ENCODE data around the gene TBX1. TPM values are rescaled to one million over a fixed set of nuclear protein-coding genes. Genes with fewer than 3 reads are reported as not detected.
A peak's percentile ranks its signal among the peaks of the same experiment; 100 is the strongest.
"Not testable (repeated sequence)": the region's sequence is repeated elsewhere in the genome, so short reads cannot be mapped to it uniquely, and the experiment has no call there.

The TBX1 gene
- total RNA-seq, 1 experiment from 2014 or later, result 11.9 TPM

DNA sequence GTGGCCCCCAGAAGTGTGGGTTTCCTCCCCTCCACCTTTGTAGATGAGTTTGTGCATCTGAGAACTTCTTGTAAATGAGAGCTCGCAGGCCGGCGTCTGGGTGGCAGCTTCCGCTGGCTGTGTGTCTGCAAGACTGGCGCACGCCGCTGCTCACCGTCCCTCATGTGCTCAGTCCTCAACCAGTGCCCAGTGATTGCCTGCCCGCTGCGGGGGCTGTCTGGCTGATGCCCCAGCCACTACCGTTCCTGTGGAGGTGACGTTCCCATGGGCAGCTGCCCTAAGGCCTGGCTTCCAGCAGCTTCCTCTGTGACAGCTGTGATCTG is 8.8 kb downstream of the TBX1 start:
- DNase-seq, result no peak
- Histone ChIP-seq H3K9me3 (replicated peaks) (no peaks in the 10 kb centered on the region), H3K27ac (no peak overlapping the region), H3K27me3 (no peaks in the 10 kb centered on the region), H3K36me3 (peaks cover 17% of the 10 kb centered on the region), H3K4me3 (no peak overlapping the region), H3K4me1 (no peaks in the 10 kb centered on the region)

- DNase-seq, result no peak
- Histone ChIP-seq H3K4me3 (no peak overlapping the region), H3K36me3 (peaks cover 4% of the 10 kb centered on the region; the same call in 1 of the 2 replicates), H3K9me3 (replicated peaks) (no peaks in the 10 kb centered on the region), H3K27me3 (no peaks in the 10 kb centered on the region), H3K27ac (no peak overlapping the region), H3K4me1 (no peaks in the 10 kb centered on the region)
Measured at GRCh38 chr22:19770349-19771220, 10.0 kb downstream of the TBX1 start.

DNA sequence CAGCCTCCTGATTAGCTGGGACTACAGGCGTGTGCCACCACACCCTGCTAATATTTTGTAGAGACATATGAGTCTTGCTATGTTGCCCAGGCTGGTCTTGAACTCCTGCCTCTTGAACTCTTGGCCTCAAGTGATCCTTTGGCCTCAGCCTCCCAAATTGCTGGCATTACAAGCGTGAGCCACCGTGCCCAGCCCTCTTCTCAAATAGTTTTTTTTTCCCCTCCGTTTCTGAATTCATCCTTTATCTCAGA is 11.8 kb downstream of the TBX1 start:
- DNase-seq, result no peak
- H3K27me3 ChIP-seq, result no peaks in the 10 kb centered on the region
- H3K27ac ChIP-seq, result no peak overlapping the region
- H3K9me3 ChIP-seq (replicated peaks), result no peaks in the 10 kb centered on the region
- H3K36me3 ChIP-seq, result peaks cover 2% of the 10 kb centered on the region; the same call in 1 of the 2 replicates
- no peaks in the 10 kb centered on the region for H3K4me1 ChIP-seq
- no peak overlapping the region for H3K4me3 ChIP-seq

- no peaks in the 10 kb centered on the region for H3K9me3 ChIP-seq (replicated peaks)
- DNase-seq, result no peak
- H3K27ac ChIP-seq, result no peak overlapping the region
- no peaks in the 10 kb centered on the region for H3K27me3 ChIP-seq
- no peak overlapping the region for H3K4me3 ChIP-seq
- H3K36me3 ChIP-seq, result no peaks in the 10 kb centered on the region; the same call in 1 of the 2 replicates
- H3K4me1 ChIP-seq, result no peaks in the 10 kb centered on the region
Measured at GRCh38 chr22:19772673-19773469, 12.3 kb downstream of the TBX1 start.

- Histone ChIP-seq H3K4me1 (no peaks in the 10 kb centered on the region; the same call in 1 of the 2 replicates), H3K9me3 (replicated peaks) (no peaks in the 10 kb centered on the region), H3K36me3 (no peaks in the 10 kb centered on the region; the same call in 1 of the 2 replicates), H3K4me3 (no peak overlapping the region), H3K27ac (no peak overlapping the region), H3K27me3 (no peaks in the 10 kb centered on the region)
- no peak for DNase-seq
Measured at GRCh38 chr22:19773470-19774040, 13.0 kb downstream of the TBX1 start.

GRCh38 chr22:19774628-19775027 is 14.1 kb downstream of the TBX1 start:
- no peaks in the 10 kb centered on the region for H3K9me3 ChIP-seq (replicated peaks)
- H3K4me1 ChIP-seq, result peaks cover 6% of the 10 kb centered on the region
- no peaks in the 10 kb centered on the region for H3K27me3 ChIP-seq
- H3K36me3 ChIP-seq, result no peaks in the 10 kb centered on the region
- no peak for DNase-seq
- no peak overlapping the region for H3K27ac ChIP-seq
- H3K4me3 ChIP-seq, result no peak overlapping the region

DNA sequence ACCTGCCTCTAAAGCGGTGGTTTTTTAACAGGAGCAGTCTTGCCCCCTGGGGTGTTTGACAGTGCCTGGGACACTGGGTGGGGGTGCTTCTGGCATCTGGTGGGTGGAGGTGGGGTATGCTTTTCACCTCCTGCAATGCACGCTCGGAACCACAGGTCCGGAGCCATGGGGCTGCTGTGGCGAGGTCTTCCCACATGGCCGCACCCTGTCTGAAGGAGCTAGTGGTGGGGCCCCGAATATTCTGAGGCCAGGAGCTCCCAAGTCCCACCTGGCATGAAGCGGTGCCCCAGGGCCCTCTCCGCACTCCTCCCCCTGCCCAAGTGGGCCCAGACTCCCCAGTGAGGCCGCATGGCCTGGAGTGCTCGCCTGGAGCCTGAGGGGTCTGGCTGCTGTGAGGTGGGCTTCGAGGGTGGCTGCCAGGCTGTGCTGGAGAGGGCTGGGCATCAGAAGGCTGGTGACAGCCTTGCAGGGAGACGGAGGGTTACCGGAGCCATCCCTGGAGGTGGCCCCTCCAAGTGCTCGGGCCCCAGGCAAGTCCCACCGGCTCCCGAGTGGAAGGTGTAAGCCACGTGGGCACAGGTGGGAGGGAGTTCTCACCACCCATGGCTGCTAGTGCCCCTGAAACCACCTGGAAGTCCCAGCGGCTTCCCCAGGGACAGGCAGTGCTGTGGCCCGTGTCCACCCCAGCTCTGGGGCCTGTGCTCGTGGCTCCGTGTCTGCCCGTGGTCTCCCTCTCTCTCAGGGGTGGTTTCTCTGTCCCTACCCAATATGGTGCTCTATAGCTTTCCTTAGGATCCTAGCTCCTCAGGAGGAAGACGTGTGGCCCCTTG is 15.1 kb downstream of the TBX1 start:
- Histone ChIP-seq H3K4me1 (peaks cover 7% of the 10 kb centered on the region), H3K27me3 (no peaks in the 10 kb centered on the region), H3K9me3 (replicated peaks) (no peaks in the 10 kb centered on the region), H3K27ac (no peak overlapping the region), H3K4me3 (no peak overlapping the region), H3K36me3 (no peaks in the 10 kb centered on the region)
- no peak for DNase-seq

- H3K4me3 ChIP-seq, result no peak overlapping the region
- no peaks in the 10 kb centered on the region for H3K9me3 ChIP-seq (replicated peaks)
- no peaks in the 10 kb centered on the region for H3K27me3 ChIP-seq
- H3K4me1 ChIP-seq, result peaks cover 7% of the 10 kb centered on the region
- no peak overlapping the region for H3K27ac ChIP-seq
- peak in 1 of 2 experiments; percentile 41 for DNase-seq
- no peaks in the 10 kb centered on the region for H3K36me3 ChIP-seq
Measured at GRCh38 chr22:19776433-19777031, 16.0 kb downstream of the TBX1 start.

DNA sequence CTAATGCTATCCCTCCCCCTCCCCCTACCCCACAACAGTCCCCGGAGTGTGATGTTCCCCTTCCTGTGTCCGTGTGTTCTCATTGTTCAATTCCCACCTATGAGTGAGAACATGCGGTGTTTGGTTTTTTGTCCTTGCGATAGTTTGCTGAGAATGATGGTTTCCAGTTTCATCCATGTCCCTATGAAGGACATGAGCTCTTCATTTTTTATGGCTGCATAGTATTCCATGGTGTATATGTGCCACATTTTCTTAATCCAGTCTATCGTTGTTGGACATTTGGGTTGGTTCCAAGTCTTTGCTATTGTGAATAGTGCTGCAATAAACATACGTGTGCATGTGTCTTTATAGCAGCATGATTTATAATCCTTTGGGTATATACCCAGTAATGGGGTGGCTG is 16.6 kb downstream of the TBX1 start:
- not testable (repeated sequence) for H3K9me3 ChIP-seq (replicated peaks); H3K27ac ChIP-seq; DNase-seq; H3K4me1 ChIP-seq; H3K36me3 ChIP-seq; H3K27me3 ChIP-seq; H3K4me3 ChIP-seq

GRCh38 chr22:19779011-19779421 is 18.4 kb downstream of the TBX1 start:
- Histone ChIP-seq H3K27ac (no peak overlapping the region), H3K9me3 (replicated peaks) (no peaks in the 10 kb centered on the region), H3K4me1 (peaks cover 7% of the 10 kb centered on the region), H3K4me3 (no peak overlapping the region), H3K36me3 (no peaks in the 10 kb centered on the region), H3K27me3 (no peaks in the 10 kb centered on the region)
- DNase-seq, result no peak

DNA sequence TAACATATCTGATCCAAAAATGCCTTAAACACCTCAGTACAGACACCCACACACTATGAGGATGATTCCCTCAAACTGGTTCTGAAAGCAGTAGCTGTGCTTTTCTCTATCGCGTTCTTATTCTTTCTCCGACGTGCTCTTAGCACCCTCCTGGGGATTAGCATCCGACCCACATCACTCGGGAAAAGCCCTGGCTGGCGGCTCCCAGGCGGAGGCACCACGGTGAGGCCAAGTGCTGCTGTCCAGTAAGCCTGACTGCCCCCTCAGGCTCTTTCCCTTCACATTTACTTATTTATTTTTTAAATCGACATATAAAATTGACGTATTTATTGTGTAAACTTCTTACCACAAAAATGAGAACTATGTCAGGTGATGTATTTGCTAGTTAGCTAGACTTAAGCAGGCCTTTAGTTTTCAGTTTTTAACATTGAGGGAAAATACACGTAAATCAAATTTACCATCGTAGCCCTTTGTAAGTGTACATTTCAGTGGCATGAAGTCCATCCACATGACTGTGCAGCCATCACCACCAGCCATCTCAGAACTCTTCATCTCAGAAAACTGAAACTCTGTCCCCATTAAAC is 19.2 kb downstream of the TBX1 start:
- DNase-seq, result peak; percentile 60 to 61
- H3K36me3 ChIP-seq, result no peaks in the 10 kb centered on the region
- H3K27me3 ChIP-seq, result no peaks in the 10 kb centered on the region
- no peaks in the 10 kb centered on the region for H3K9me3 ChIP-seq (replicated peaks)
- peaks cover 7% of the 10 kb centered on the region for H3K4me1 ChIP-seq
- peak overlapping the region; percentile 4 for H3K4me3 ChIP-seq
- H3K27ac ChIP-seq, result peak overlapping the region; percentile 70

DNA sequence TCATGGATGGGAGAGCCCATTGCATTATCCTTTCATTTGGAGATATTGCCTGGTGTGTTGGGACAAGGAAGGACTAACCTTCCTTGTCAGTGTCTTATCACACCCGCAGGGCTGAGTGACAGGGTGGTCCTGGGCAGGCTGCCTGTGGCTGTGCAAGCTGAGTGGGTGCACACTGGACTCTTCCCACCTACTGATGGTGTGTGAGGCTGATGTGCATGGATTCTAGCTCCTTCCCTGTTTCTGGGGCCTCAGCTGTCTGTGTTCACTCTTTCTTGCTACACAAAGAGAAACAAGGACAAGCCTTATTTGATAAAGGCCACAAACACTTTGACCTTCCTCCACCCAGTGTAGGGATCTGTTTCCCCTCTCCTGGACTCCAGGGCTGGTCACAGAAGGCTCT is 22.0 kb downstream of the TBX1 start:
- H3K4me1 ChIP-seq, result peaks cover 7% of the 10 kb centered on the region
- no peak overlapping the region for H3K4me3 ChIP-seq
- H3K9me3 ChIP-seq (replicated peaks), result no peaks in the 10 kb centered on the region
- H3K27me3 ChIP-seq, result no peaks in the 10 kb centered on the region
- H3K27ac ChIP-seq, result no peak overlapping the region
- no peaks in the 10 kb centered on the region for H3K36me3 ChIP-seq
- no peak for DNase-seq

DNA sequence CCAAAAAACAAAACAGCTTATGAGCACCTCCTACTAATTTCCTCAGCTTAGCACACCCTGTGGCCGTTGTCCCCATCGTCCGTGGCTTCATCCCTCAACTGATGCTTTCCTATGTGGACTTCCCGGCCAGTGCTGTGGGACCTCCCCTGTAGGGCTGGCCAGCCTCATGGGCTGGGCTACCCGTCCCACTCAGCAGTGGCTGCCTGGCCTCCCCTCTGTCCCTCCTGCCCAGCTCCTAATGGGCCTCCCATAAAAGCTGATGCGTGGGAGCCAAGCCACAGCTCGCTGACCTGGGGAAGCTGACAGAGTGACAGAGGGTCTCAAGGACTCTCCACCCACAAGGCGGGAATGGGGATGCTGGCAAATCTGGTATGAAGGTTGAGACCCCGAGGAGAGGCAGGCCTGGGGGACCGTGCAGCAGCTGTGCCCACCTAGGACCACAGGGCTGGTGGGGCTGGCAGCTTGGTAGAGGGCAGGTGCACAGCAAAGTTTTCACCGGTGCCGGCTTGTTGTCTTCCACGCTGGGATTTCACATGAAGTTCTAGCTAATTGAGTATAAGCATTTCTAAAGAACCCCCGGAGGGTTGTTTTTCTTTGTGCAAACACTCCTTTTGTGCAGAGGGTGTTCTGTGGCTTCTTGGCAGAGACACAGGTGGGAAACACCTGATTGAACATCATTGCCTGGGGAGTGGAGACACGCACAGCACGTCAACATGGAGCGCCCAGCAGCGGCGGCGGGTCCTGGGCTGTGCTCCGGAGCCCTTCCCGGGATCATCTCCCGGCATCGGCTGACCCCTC is 23.2 kb downstream of the TBX1 start:
- peaks cover 7% of the 10 kb centered on the region for H3K4me1 ChIP-seq
- H3K4me3 ChIP-seq, result no peak overlapping the region
- DNase-seq, result no peak
- H3K27ac ChIP-seq, result no peak overlapping the region
- H3K9me3 ChIP-seq (replicated peaks), result no peaks in the 10 kb centered on the region
- peaks cover 7% of the 10 kb centered on the region; the same call in 1 of the 2 replicates for H3K36me3 ChIP-seq
- no peaks in the 10 kb centered on the region for H3K27me3 ChIP-seq

Measured in SJCRH30 (cell line).